ENCODE measurements around the gene JSRP1. TPM values are rescaled to one million over a fixed set of nuclear protein-coding genes. Genes with fewer than 3 reads are reported as not detected.

Gene JSRP1
- total and polyA plus RNA-seq, 10 of the 15 experiments (the other 5 are each of a cell fraction or from before 2014, with no cell fraction given), result 0.41 to 0.91 (median 0.49) TPM; not detected in 7

- no peak for TF ChIP-seq YBX1 (IDR thresholded peaks at IDR 0.05)
Observed at GRCh38 chr19:2219726-2220125, 36.5 kb downstream of the JSRP1 start (continued).

GRCh38 chr19:2217591-2217990 lies 38.6 kb downstream of the JSRP1 start:
- FAIRE-seq (no peak), DNase-seq (ENCODE audit: low read depth, low spot score) (no peak), ATAC-seq (no peak)
- Histone ChIP-seq H3K4me1 (ENCODE audit: control insufficient read depth, insufficient read depth, low read length) (peaks cover 5% of the 10 kb centered on the region), H3K9ac (ENCODE audit: control insufficient read depth, insufficient read depth, low read length) (no peak overlapping the region), H4K20me1 (ENCODE audit: control insufficient read depth, insufficient read depth) (no peaks in the 10 kb centered on the region), H3K27ac (ENCODE audit: control insufficient read depth, insufficient read depth) (no peak overlapping the region), H3K4me2 (ENCODE audit: control insufficient read depth, insufficient read depth) (no peak overlapping the region), H3K27me3 (replicated peaks in 1 of 2; ENCODE audit: control insufficient read depth in 2 of 2, insufficient read depth in 2 of 2, low read length in 1 of 2) (no peaks in the 10 kb centered on the region), H2AFZ (ENCODE audit: control insufficient read depth, low read depth, low read length) (no peak overlapping the region), H3K36me3 (ENCODE audit: control insufficient read depth in 2 of 2, insufficient read depth in 2 of 2, low read length in 1 of 2) (peaks cover 30 to 70% of the 10 kb centered on the region in 2 experiments; a peak in 3 of 4 replicates), H3K79me2 (ENCODE audit: control insufficient read depth, insufficient read depth, low read length) (no peaks in the 10 kb centered on the region), H3K9me3 (replicated peaks; ENCODE audit: control insufficient read depth, insufficient read depth, low read length) (no peaks in the 10 kb centered on the region), H3K4me3 (no peak overlapping the region)
- intact Hi-C loops (cut with micrococcal nuclease; ENCODE audit: unreplicated experiment) (no loop called here), in situ Hi-C loops (cut with MboI) (no loop called here)
- ChIA-PET SMC1A (ENCODE audit: uncharacterized antibody, unreplicated experiment) (no interaction called here), POLR2A (no interaction called here), RAD21 (ENCODE audit: unreplicated experiment) (no interaction called here), CTCF (no interaction called here)
- 94% methylated on average over 18 of the region's 22 CpGs for WGBS (ENCODE audit: insufficient coverage, insufficient replicate concordance, low lambda C conversion rate, missing lambda C conversion rate)
- no TSS peak for BruUV-seq (replicated peaks)
- TF ChIP-seq MYB (IDR thresholded peaks at IDR 0.05; ENCODE audit: borderline replicate concordance, low read depth, low read length), result no peak
- no peak for TF ChIP-seq SMAD5 (IDR thresholded peaks at IDR 0.05; ENCODE audit: low read depth)
- no peak for TF ChIP-seq PBX3 (IDR thresholded peaks at IDR 0.05; ENCODE audit: insufficient replicate concordance, low read depth, low read length)
- TF ChIP-seq ZBTB4 (CRISPR knock-in tag; IDR thresholded peaks at IDR 0.05), result no peak
- TF ChIP-seq RUNX3 (IDR thresholded peaks at IDR 0.05; ENCODE audit: low read length), result no peak
- no peak for TF ChIP-seq NBN (IDR thresholded peaks at IDR 0.05)
- no peak for TF ChIP-seq ETV6 (conservative IDR thresholded peaks at IDR 0.05 in 1 of 2, IDR thresholded peaks at IDR 0.05 in 1 of 2; ENCODE audit: borderline replicate concordance in 1 of 2, low read depth in 1 of 2)
- TF ChIP-seq USF1 (IDR thresholded peaks at IDR 0.05; ENCODE audit: borderline replicate concordance, extremely low read length, insufficient read depth, low read depth, low read length), result no peak
- no peak for TF ChIP-seq PRDM15 (CRISPR knock-in tag; IDR thresholded peaks at IDR 0.05)
- TF ChIP-seq CHD4 (IDR thresholded peaks at IDR 0.05), result no peak

Data from GM12878 (cell line).